HG03280 (cell line): Measurements from ENCODE around the gene MAGI1.
"Not testable (repeated sequence)": the region's sequence is repeated elsewhere in the genome, so short reads cannot be mapped to it uniquely, and the experiment has no call there.

Source experiments
- ATAC-seq: cut with Tn5 transposase; IDR thresholded peaks from one replicate; pipeline ENCODE4 v1.9.1; 2021; ENCODE audit warnings: mild to moderate bottlenecking, moderate library complexity; ENCODE audit not compliant: unreplicated experiment

The MAGI1 gene

DNA sequence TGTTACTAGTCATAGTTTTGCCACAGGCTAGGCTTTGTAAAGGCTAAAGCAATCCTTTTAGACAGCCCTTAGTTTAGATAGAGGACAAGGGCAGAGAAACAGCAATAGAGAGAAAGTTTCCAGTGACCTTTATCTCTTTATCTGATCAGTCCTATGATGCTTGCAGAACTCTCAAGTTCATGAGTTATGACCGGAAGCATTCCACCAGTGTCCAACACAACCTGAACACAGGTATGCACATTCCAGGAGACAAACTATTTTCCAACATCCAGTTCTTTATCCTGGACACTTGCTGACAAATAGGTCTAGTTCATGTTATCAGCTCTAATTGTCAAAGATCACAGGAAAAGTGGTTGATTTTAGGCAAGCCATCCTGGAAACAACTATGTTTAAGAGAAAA, 422.2 kb downstream of the MAGI1 start:
- ATAC-seq, result no peak

DNA sequence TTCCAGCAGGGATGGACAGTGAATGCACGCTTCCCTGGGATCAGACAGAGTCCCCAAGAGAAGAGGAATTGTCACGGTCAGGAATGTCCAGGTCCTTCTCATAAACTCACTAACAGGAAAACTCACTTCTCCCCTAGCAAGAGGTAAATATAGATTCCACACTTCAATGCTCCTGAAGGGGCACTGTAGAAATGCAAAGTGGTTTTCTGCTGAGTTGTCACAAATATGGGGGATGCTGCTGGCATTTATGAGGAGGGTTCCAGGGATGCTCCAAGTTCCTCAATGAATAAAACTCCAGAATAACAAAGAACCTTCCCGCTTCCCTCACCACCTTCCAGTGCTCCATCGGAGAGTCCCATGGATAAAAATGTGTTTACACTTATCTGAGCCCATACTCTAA, 423.4 kb downstream of the MAGI1 start:
- no peak for ATAC-seq

DNA sequence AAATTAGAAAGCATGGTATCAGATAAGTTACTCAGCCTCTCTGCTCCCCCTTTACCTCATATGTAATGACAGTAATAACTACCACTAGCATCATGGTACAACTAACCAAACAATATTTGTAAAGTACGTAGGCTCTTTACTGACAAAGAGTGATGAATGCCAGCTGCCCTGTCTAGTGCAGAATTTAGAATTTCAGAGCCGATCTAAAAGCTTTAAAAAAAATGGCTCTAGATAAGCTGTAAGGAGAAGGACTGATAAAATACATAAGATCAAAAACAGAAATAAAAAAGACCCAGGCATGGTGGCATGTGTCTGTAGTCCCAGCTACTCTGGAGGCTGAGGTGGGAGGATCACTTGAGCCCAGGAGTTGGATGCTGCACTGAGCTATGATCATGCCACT, 424.1 kb downstream of the MAGI1 start:
- no peak for ATAC-seq

DNA sequence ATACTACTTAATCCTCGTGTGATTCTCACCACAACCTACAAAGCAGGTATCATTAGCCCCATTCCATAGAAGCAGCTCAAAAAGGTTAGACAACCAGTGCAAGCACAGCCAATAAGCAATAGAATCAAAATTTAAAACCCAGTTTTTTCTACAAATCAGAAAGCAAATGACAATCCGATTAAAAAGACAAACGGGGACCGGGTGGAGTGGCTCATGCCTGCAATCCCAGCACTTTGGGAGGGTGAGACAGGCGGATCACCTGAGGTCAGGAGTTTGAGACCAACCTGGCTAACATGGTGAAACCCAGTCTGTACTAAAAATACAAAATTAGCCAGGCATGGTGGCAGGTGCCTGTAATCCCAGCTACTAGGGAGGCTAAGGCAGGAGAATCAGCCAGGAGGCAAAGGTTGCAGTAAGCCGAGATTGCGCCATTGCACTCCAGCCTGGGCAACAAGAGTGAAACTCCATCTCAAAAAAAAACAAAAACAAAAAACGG, 430.7 kb downstream of the MAGI1 start:
- ATAC-seq, result not testable (repeated sequence)

DNA sequence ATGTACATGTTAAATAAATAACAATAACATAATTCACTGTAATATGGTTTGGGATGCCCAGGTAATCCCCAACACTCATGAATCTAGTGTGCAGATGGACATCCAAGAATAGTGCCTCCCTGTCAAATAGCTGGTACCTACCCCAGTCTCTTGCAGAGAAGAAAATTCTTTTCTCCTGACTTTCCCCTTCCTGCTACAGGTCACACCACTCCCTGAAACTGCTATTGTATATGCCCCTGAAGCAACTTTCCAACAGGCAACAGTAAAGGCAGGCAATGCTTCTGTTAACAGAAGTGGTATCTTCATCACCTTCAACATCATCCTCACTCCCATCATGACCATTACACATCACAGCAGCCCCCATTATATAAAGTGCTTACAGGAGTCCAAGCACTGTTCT, 431.6 kb downstream of the MAGI1 start:
- ATAC-seq, result no peak

DNA sequence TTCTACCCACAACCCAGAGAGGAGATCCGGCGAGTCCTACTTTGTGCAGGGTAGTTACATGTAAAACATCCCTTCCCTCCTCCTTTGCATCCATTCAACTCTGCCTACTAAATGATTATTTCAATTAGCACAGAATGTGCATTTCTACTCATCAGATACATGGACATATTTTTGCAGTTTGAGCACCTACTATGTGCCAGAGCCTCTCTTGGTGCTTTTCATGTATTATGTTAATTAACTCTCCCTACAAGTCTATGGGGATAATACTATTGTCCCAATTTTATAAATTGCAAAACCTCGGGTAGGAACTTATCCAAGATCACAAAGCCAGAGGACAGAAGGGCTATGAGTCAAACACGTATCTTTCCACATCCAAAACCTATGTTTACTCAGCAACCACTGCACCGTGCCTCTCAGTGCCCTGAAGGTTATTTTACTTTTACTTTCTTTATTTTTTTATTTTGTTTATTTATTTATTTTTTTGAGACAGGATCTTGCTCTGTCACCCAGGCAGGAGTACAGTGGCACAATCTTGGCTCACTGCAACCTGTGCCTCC, 432.8 kb downstream of the MAGI1 start:
- no peak for ATAC-seq

DNA sequence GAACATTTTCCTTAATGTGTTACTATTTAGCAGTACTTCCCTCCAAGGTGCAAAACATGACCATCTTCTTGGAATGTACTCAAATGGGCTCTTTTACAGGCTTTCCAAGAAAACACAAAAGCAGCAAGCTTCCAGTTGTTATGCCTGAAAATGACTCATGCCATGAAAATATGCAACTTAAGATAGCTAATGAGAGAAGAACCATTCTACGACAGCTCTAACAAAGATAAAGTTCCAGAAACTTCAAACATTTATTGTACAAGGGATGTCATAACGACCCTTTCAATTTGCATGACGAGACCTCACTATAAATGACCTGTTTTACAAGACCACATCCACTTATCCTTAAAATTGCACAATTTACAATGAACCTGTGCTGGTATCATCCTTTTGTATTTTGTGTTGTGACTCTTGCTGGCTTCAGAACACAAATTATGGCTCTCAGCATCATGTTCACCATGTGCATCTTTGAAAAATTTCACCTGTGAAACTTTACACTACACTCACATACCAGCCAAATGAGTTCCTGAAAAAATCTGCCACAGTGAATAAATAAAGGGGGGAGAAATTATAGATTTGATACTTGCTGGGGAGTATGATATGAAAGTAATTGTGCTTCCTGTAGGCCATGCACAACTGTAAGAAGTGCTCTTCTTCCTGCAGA, 433.7 kb downstream of the MAGI1 start:
- no peak for ATAC-seq

DNA sequence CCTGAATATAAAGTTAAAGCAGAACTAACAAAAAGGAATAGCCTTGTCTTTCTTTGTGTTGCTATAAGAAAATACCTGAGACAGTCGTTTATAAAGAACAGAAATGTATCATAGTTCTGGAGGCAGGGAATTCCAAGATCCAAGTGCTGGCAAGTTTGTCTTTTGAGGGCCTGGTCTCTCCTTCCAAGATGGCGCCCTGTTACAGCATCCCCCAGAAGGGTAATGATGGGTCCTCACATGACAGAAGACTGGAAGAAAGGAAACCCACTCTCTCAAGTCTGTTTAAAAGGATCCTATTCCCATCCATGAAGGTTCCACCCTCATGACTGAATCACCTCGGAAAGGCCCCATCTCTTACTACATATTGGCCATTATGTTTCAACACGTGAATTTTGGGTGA, 435.1 kb downstream of the MAGI1 start:
- no peak for ATAC-seq

DNA sequence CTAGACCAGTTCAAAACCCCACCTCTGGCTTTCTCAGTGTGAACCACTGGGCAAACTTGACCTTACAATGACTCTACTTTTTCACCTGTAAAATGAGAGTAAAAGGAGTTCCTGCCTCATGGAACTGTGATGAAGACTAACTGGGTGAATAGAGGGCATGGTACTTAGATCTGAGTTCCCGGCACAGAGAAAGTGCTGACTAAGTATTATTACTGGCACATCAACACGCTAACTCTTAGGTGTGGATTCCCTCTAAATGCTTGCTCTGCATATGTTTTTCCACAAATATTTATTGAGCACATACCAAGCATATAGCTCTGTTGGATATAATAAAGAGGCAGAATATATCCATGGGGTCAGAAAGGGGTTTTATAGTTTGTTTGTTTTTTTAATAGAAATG, 437.8 kb downstream of the MAGI1 start:
- no peak for ATAC-seq

DNA sequence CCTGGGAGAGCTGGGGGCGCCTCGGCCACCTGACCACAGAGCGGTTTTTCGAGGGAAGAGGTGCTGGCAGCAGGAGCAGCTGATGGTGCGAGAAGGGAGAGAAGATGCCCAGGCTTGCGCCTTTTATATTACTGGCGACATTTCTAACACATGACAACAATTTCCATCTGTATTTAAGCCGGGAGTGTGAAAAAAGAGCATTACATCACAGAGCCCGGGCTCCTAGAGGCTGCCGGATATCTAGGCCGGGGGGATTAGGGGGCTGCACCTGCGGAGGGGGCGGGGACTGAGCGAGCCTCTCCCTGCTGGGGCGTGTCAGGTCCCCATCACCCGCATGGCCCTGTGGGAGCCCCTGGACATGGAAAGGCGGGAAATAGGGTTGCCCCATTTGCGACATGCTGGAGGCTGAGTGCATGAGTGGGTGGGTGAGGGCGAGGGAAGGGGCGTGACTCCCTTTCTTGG, 440.7 kb downstream of the MAGI1 start:
- no peak for ATAC-seq

DNA sequence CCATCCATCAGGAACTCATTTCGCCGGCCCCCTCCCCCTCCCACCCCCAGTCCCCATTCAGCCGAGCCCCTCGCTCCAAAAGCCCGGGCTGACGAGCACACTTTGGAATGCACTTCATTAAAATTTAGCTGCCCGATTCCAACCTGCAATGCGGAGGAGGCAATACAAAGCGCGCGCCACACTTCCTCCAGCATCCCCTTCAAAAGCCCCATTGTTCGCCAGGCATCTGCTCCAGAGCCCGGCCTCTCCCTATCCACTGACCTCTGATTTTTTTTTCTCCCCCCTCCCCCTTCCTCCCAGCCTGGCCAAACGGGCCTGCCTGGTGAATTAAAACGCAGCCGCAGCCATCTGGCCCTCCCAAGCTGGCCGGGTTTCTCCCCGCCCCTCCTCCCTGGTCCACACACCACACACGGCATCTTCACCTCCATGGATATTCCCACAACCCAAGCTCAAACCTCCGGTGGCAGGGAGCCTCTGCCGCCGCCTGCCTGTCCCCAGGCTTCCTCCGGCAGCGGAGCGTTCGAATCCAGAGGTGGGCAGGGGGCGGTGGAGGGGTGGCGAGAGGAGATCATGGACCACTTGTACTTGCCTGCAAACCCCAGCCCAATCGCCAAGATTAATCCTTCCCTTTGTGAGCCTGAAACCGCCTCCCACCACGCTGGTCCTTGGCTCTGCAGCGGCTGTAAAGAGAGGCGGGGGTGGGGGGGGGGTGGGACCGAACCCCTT, 441.3 kb downstream of the MAGI1 start:
- ATAC-seq, result no peak

DNA sequence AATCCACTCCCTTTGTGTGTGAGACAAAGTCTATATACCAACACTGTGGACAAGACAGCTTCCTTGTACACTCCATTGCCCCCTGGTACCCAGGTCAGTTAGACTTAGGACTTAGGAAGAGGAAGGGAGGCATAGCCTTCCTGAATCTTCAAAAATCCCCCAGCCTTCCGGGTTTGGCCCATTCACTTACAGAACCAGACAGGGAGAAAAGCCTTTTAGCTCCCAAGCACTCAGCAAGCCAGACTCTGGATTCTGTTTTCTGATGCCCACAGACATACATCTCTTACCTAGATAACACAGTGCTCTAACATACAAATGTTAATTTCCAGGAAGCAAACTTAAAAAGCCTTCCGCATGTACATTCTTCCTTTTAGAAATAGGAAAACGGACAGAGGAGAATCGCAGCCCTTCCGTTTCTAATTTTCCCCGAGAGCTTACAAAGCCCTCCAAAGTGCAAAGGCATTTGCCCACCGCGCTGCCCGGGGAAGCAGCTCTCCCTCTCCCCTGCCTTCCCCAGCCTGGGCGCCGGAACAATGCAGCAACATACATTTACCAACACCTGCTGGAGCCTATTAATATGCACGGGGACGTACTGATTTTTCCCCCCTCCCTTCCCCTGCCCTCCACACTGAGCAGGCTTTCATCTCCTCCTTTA, 442.0 kb downstream of the MAGI1 start:
- no peak for ATAC-seq

DNA sequence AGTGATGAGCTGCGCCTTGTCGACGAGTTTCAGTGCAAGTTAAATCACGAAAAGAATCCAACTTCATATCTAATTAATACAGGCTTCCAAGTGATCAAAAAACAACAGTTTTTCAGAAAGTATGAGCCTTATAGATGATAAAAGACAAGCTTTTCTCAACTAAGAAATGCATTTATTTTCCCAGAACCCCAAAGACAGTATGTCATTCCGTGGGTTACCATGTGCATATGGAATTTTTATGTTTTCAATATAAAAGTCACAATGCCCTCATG, 442.8 kb downstream of the MAGI1 start:
- ATAC-seq, result no peak

DNA sequence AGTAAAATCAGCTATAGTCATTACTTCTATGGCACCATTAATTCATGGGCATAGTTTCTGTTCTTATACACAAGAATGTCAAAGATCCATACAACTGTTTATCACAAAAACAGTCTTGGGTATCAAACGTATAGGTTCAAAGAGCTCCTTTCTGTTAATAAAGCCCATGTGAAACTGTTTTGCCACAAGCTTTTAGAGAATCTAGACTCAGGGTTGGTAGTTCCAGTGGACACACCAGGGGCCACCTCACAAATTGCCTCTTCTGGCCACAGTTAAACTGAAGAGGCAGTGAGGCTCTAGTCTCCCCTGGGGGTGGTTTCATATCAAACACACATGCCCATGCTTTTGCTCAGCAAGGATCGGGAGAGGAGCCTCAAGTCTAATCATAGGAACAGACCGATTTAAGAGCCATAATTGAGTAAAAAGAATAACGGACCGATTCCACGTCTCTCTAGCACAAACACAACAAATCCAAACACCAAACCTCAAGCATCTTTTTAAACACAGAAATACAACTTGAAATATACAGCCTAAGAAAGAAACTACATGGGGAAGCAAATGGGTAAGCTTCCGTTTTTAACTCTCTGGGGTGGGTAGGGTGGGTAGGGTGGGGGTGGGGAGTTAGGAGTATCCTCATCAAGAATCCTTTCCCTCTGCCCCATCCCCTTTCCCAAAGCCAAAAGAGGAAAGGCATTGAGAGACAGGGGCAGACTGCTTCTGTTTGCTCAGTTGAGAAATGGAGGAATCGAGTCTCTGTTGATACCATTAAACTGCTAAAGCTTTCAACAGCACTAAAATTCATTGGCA, 443.3 kb downstream of the MAGI1 start:
- ATAC-seq, result no peak

DNA sequence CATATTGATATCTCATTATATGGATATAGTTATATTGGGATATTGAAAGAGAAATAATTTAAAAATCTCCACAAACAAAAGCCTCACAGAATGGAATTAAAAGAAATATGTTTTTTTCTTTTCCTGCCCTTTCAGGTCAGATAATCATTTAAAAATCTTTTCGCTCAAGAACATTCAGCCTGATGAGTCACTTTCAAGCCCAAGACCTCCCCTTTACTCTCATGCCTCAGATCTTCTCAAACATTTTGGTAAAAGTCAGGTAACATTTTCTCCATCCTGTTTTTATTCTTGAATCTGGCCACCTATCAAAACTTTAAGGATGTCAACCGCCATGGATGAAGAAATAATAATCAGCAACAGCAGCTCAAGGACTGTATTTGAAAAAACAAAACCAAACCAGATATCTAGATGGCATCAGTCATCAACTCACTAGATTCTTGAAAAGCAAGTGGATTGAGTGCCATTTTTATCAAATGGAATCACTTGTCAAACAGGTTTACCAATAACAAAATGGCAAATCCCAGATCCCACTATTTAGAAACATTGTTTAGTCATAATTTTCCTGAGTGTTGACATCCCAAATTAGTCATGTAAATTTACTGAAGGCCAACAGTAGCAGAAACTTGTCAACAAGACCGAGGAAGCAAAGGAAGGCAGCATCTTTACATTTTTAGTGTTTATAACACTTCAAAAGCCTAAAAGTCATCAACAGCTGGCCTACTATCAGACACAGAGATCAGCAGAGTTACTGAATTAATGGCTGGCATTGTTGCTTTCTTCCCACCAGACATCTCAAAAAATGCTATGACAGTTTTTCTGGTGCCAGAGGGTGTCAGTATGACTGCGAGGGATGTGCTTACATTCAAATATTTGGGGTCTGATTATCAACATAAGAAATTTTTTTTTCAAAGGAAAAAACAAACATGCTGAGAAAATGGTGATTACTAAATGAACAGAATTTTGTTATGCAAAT, 444.7 kb downstream of the MAGI1 start:
- ATAC-seq, result no peak

DNA sequence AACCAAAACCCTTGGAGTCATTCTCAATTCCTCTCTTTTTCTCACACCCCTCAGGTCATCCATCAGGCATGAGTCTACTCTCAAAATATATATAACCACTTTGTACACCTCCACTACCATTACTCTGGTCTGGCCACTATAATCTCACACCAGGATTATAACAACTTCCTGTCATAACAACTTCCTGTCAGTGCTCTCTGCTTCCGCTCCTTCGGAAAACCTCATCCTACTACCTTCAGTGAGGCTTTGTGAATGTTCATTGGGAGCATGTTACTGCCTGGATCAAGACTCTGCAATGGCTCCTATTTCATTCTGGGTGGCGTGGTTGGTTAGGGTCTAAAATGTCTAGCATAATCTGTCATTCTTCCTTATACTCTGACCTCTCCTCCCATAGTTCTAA, 447.4 kb downstream of the MAGI1 start:
- no peak for ATAC-seq

DNA sequence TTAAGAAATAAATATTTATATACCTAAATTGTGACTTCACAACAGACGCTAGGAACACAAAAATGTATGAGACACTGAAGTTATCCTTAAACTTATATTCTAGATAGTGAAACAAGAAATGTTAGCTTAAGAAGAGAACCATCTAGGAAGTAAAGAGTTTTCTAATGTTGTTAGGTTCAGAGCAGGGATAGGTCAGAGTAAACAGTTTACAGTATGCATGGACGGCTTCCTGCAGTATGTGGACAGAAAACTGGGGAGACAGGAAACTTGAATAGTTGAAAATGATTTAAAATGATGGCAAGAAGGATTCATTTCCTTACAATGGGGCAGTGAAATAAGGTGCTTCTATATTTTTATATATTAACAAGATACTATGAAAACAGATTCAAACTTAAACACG, 449.8 kb downstream of the MAGI1 start:
- ATAC-seq, result no peak

DNA sequence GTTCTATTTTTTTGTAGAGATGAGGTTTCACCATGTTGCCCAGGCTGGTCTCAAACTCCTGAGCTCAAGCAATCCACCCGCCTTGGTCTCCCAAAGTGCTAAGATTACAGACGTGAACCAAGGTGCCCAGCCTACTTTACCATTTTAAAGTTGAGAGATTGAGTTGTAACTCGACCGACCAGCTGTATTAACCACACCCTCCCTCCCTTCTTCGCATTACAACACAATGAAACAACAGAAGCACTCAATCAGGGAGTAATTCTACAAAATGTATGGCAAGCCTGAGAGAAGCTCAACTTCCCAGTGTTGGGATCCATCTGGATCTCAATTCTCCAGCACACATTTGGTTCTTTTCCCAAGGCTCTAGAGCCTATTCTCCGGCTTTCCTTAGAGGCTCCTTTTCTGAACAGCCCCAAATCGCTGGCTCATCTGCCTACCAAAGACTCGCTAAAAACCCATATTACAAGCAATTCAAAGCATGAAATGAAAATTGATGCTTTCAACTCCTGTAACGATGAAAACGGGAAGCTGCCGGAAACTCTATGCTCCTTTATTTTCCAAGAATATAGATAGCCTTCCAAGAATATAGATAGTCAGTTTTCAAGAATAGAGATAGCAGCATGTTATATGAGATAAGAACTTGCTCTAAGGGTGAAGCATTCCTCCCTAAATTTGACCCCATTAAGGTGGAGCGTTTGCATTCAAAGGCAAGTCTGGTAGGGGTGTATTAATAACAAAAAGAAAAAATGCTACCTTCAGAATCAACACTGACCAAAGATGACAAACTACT, 450.9 kb downstream of the MAGI1 start:
- ATAC-seq, result no peak

DNA sequence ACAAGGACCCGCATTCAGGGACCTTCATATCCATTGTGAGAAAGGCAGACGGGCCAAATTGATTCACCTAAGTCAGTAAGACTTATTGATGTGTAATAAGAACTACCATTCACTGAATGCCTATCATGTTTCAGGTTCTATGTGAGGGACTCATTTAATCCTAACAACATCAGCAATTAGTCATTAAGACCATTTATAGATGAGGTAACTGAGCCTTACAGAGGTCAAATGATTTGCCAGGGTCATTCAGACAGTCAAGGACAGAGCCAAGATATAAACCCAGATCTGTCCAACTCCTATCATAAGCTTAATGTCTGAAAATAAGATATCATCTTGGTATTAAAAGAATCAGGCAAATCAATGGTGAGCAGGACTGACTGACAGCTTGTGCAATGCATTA, 453.8 kb downstream of the MAGI1 start:
- ATAC-seq, result no peak
